ENCODE measurements around the gene TNKS1BP1. TPM values are rescaled to one million over a fixed set of nuclear protein-coding genes. Genes with fewer than 3 reads are reported as not detected.
A peak's percentile ranks its signal among the peaks of the same experiment; 100 is the strongest.

The TNKS1BP1 gene
- total and polyA plus RNA-seq, 9 of the 15 experiments (the other 6 are each of a cell fraction or from before 2014, with no cell fraction given), result 1.1 to 47.2 (median 10.9) TPM

DNA sequence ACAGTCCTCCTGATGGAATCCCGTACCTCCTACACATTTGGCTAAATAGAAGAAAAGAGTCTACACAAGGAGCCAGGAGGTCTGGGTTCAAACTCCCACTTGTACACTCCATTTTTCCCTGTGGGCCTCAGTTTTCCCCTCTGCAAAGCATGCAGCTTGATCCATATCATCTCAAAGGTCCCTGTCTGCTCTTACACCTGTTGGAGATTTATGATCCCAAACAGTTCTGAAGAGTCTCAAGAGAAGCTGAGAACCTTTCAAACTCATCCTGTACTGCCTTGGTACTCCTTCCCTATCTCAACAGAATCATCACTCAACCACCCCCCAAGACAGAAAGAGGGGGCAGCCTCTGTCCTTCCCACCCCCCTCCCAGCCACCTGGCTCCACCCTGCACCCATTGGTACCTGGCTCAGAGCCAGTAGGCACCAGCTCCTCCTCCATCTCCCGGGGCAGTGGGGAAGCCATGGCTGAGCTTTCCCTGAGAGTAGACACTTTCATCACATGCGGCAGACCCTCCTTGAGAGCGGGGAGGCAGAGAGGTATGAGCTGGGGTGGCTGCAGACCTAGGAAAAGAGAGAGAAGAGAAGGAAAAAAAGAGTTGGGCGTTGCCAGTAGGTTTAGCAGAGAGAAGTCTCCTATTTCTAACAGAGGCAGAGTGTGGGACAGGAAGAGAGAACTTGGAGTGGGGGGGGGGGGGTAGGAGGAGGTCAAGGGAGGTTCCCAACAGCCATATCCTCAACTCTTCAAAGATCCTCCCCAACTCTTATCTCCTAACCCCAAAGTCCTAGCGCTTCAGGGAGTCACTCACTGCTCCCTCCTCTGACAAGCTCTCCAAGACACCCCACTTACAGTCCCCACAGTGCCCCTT lies 3.1 kb downstream of the TNKS1BP1 start (continued):
- 0 out of 4 replicates have a peak, but pooled peaks of 1 of the 2 experiments have one; percentile 31 for TF ChIP-seq SIN3A (IDR thresholded peaks at IDR 0.05; ENCODE audit: borderline replicate concordance in 2 of 2, control insufficient read depth in 1 of 2, low read depth in 2 of 2, low read length in 2 of 2)
- TF ChIP-seq ZNF668 (CRISPR knock-in tag; IDR thresholded peaks at IDR 0.05), result no peak
- peak; percentile 62 for TF ChIP-seq SMARCE1 (IDR thresholded peaks at IDR 0.05)
- no peak for TF ChIP-seq ZNF589 (CRISPR knock-in tag; IDR thresholded peaks at IDR 0.05; ENCODE audit: low read depth)
- TF ChIP-seq CREM (IDR thresholded peaks at IDR 0.05; ENCODE audit: low read depth), result 0 out of 2 replicates have a peak, but pooled peaks have one; percentile 35
- 0 out of 2 replicates have a peak, but pooled peaks have one; percentile 35 for TF ChIP-seq TOE1 (IDR thresholded peaks at IDR 0.05; ENCODE audit: borderline replicate concordance)
- TF ChIP-seq TOE1 (CRISPR knock-in tag; IDR thresholded peaks at IDR 0.05; ENCODE audit: borderline replicate concordance, low read depth), result no peak
- TF ChIP-seq, protein P1, sequence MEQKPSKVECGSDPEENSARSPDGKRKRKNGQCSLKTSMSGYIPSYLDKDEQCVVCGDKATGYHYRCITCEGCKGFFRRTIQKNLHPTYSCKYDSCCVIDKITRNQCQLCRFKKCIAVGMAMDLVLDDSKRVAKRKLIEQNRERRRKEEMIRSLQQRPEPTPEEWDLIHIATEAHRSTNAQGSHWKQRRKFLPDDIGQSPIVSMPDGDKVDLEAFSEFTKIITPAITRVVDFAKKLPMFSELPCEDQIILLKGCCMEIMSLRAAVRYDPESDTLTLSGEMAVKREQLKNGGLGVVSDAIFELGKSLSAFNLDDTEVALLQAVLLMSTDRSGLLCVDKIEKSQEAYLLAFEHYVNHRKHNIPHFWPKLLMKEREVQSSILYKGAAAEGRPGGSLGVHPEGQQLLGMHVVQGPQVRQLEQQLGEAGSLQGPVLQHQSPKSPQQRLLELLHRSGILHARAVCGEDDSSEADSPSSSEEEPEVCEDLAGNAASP (IDR thresholded peaks at IDR 0.05), result no peak
- no peak for TF ChIP-seq ZFP1 (CRISPR knock-in tag; IDR thresholded peaks at IDR 0.05)
- TF ChIP-seq KDM5B (IDR thresholded peaks at IDR 0.05; ENCODE audit: insufficient replicate concordance, low read depth, low read length), result no peak
- TF ChIP-seq, protein P2, sequence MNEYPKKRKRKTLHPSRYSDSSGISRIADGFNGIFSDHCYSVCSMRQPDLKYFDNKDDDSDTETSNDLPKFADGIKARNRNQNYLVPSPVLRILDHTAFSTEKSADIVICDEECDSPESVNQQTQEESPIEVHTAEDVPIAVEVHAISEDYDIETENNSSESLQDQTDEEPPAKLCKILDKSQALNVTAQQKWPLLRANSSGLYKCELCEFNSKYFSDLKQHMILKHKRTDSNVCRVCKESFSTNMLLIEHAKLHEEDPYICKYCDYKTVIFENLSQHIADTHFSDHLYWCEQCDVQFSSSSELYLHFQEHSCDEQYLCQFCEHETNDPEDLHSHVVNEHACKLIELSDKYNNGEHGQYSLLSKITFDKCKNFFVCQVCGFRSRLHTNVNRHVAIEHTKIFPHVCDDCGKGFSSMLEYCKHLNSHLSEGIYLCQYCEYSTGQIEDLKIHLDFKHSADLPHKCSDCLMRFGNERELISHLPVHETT (CRISPR knock-in tag; conservative IDR thresholded peaks at IDR 0.05 in 1 of 2, IDR thresholded peaks at IDR 0.05 in 1 of 2), result peak in 1 of 2 experiments; percentile 59; a peak in 1 of 4 replicates
- TF ChIP-seq ZNF212 (CRISPR knock-in tag; IDR thresholded peaks at IDR 0.05), result no peak
- no peak for TF ChIP-seq ZNF77 (CRISPR knock-in tag; IDR thresholded peaks at IDR 0.05)
- peak; percentile 70 for TF ChIP-seq KLF16 (IDR thresholded peaks at IDR 0.05)
- TF ChIP-seq, protein P3, sequence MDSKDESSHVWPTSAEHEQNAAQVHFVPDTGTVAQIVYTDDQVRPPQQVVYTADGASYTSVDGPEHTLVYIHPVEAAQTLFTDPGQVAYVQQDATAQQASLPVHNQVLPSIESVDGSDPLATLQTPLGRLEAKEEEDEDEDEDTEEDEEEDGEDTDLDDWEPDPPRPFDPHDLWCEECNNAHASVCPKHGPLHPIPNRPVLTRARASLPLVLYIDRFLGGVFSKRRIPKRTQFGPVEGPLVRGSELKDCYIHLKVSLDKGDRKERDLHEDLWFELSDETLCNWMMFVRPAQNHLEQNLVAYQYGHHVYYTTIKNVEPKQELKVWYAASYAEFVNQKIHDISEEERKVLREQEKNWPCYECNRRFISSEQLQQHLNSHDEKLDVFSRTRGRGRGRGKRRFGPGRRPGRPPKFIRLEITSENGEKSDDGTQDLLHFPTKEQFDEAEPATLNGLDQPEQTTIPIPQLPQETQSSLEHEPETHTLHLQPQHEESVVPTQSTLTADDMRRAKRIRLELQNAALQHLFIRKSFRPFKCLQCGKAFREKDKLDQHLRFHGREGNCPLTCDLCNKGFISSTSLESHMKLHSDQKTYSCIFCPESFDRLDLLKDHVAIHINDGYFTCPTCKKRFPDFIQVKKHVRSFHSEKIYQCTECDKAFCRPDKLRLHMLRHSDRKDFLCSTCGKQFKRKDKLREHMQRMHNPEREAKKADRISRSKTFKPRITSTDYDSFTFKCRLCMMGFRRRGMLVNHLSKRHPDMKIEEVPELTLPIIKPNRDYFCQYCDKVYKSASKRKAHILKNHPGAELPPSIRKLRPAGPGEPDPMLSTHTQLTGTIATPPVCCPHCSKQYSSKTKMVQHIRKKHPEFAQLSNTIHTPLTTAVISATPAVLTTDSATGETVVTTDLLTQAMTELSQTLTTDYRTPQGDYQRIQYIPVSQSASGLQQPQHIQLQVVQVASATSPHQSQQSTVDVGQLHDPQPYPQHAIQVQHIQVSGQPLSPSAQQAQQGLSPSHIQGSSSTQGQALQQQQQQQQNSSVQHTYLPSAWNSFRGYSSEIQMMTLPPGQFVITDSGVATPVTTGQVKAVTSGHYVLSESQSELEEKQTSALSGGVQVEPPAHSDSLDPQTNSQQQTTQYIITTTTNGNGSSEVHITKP (IDR thresholded peaks at IDR 0.05; ENCODE audit: partially characterized antibody), result peak; percentile 74
- TF ChIP-seq ZNF431 (CRISPR knock-in tag; IDR thresholded peaks at IDR 0.05), result no peak
- no peak for TF ChIP-seq SMAD2 (IDR thresholded peaks at IDR 0.05; ENCODE audit: low read depth, low read length)
- no peak for TF ChIP-seq ZNF134 (CRISPR knock-in tag; conservative IDR thresholded peaks at IDR 0.05)

Data from K562 (cell line).